DND-41 (cell line): ENCODE measurements around the gene MRAS.

Experiments
- ATAC-seq: fragments of 200-7000 bp; cut with Tn5 transposase; 3 replicates; pipeline ENCODE4 v1.9.1; 2021; ENCODE audit warnings: low read depth; ENCODE audit not compliant: insufficient read depth
- DNase-seq: peaks from one replicate; pipeline ENCODE4 v3.0.0-alpha.2; 2020
- H2AFZ ChIP-seq: 2 replicates; pipeline ENCODE4 v1.6.0; 2012; ENCODE audit warnings: low read depth, low read length
- H3K27ac ChIP-seq: 2 replicates; pipeline ENCODE4 v1.5.1; 2012; ENCODE audit warnings: low read length, inconsistent platforms
- H3K27me3 ChIP-seq: fragments of 200-600 bp; sonication (generic); 2 replicates; pipeline ENCODE4 v1.6.0; 2012; ENCODE audit warnings: low read length, mild to moderate bottlenecking, inconsistent platforms; ENCODE audit not compliant: insufficient read depth, poor library complexity
- H3K36me3 ChIP-seq: 2 replicates; pipeline ENCODE4 v1.5.1; 2012; ENCODE audit warnings: low read length, inconsistent platforms; ENCODE audit not compliant: insufficient read depth
- H3K4me1 ChIP-seq: 2 replicates; pipeline ENCODE4 v1.5.1; 2012; ENCODE audit warnings: mild to moderate bottlenecking, low read length; ENCODE audit not compliant: insufficient read depth
- H3K4me2 ChIP-seq: 2 replicates; pipeline ENCODE4 v1.6.0; 2012; ENCODE audit warnings: mild to moderate bottlenecking, moderate library complexity, low read length, inconsistent platforms; ENCODE audit not compliant: insufficient read depth
- H3K4me3 ChIP-seq, 2 experiments: fragments of 200-600 bp in 1 of 2; shearing (Covaris generic) in 1 of 2; 2 replicates each; pipeline ENCODE4 v1.5.1; 2012 to 2016; ENCODE audit warnings: inconsistent platforms in 2 of 2, low read length in 2 of 2, mild to moderate bottlenecking in 2 of 2, low read depth in 1 of 2, moderate library complexity in 1 of 2
- H3K79me2 ChIP-seq: 2 replicates; pipeline ENCODE4 v1.6.0; 2012; ENCODE audit warnings: low read length, inconsistent platforms; ENCODE audit not compliant: insufficient read depth
- H3K9ac ChIP-seq: 2 replicates; pipeline ENCODE4 v1.6.0; 2012; ENCODE audit warnings: low read depth, mild to moderate bottlenecking, inconsistent platforms, low read length, moderate library complexity
- H3K9me3 ChIP-seq: 2 replicates; pipeline ENCODE4 v1.5.1; 2012; ENCODE audit warnings: low read length, moderate library complexity, mild to moderate bottlenecking, inconsistent platforms; ENCODE audit not compliant: insufficient read depth, severe bottlenecking
- H4K20me1 ChIP-seq: 2 replicates; pipeline ENCODE4 v1.6.0; 2012; ENCODE audit warnings: low read length; ENCODE audit not compliant: insufficient read depth
- CTCF ChIP-seq: IDR thresholded peaks from 2 replicates; pipeline ENCODE4 v1.5.1; 2012; ENCODE audit warnings: borderline replicate concordance, low read length, moderate library complexity, mild to moderate bottlenecking; ENCODE audit not compliant: poor library complexity, severe bottlenecking; ENCODE audit errors: extremely low read depth
- EZH2 ChIP-seq: IDR thresholded peaks from 3 replicates; pipeline ENCODE4 v1.6.1; 2012; ENCODE audit warnings: borderline replicate concordance, low read depth, mild to moderate bottlenecking, moderate library complexity, low read length, inconsistent platforms; ENCODE audit not compliant: severe bottlenecking

The MRAS gene

GRCh38 chr3:138351916-138352550 lies 3.7 kb downstream of the MRAS start:
- H3K9ac ChIP-seq: no peak overlapping the region
- no peak overlapping the region for H2AFZ ChIP-seq
- H3K79me2 ChIP-seq: no peaks in the 10 kb centered on the region
- no peaks in the 10 kb centered on the region for H4K20me1 ChIP-seq
- H3K27ac ChIP-seq: no peak overlapping the region
- H3K9me3 ChIP-seq: no peaks in the 10 kb centered on the region
- ATAC-seq (no peak), DNase-seq (no peak)
- no peak for TF ChIP-seq CTCF
- TF ChIP-seq EZH2: no peak
- H3K4me2 ChIP-seq: no peak overlapping the region
- peaks cover 2% of the 10 kb centered on the region for H3K27me3 ChIP-seq
- no peaks in the 10 kb centered on the region for H3K36me3 ChIP-seq
- no peaks in the 10 kb centered on the region for H3K4me1 ChIP-seq
- H3K4me3 ChIP-seq: no peak overlapping the region

- ATAC-seq: no peak
- TF ChIP-seq CTCF: no peak
- TF ChIP-seq EZH2: no peak
- Histone ChIP-seq H3K79me2 (no peaks in the 10 kb centered on the region), H3K4me1 (no peaks in the 10 kb centered on the region), H3K9ac (no peak overlapping the region), H2AFZ (no peak overlapping the region), H4K20me1 (no peaks in the 10 kb centered on the region), H3K36me3 (no peaks in the 10 kb centered on the region), H3K4me2 (no peak overlapping the region), H3K9me3 (no peaks in the 10 kb centered on the region), H3K4me3 (no peak overlapping the region), H3K27ac (no peak overlapping the region), H3K27me3 (peaks cover 2% of the 10 kb centered on the region)
- no peak for DNase-seq
Observed at GRCh38 chr3:138354376-138354775, 6.0 kb downstream of the MRAS start.

- Histone ChIP-seq H3K4me2 (no peak overlapping the region), H3K9ac (no peak overlapping the region), H3K36me3 (no peaks in the 10 kb centered on the region), H3K27me3 (peaks cover 2% of the 10 kb centered on the region), H3K9me3 (no peaks in the 10 kb centered on the region), H3K27ac (no peak overlapping the region), H4K20me1 (no peaks in the 10 kb centered on the region), H2AFZ (no peak overlapping the region), H3K79me2 (no peaks in the 10 kb centered on the region), H3K4me3 (no peak overlapping the region), H3K4me1 (no peaks in the 10 kb centered on the region)
- DNase-seq (no peak), ATAC-seq (no peak)
- TF ChIP-seq CTCF: no peak
- TF ChIP-seq EZH2: no peak
Observed at GRCh38 chr3:138355071-138355470, 6.7 kb downstream of the MRAS start.

GRCh38 chr3:138356730-138357405 lies 8.5 kb downstream of the MRAS start:
- H3K4me2 ChIP-seq: no peak overlapping the region
- no peak overlapping the region for H3K4me3 ChIP-seq
- H3K9me3 ChIP-seq: no peaks in the 10 kb centered on the region
- no peak overlapping the region for H3K27ac ChIP-seq
- H2AFZ ChIP-seq: no peak overlapping the region
- H3K27me3 ChIP-seq: peaks cover 2% of the 10 kb centered on the region
- TF ChIP-seq EZH2: no peak
- TF ChIP-seq CTCF: no peak
- ATAC-seq (no peak), DNase-seq (no peak)
- no peaks in the 10 kb centered on the region for H3K4me1 ChIP-seq
- no peaks in the 10 kb centered on the region for H3K36me3 ChIP-seq
- H3K9ac ChIP-seq: no peak overlapping the region
- H3K79me2 ChIP-seq: no peaks in the 10 kb centered on the region
- H4K20me1 ChIP-seq: no peaks in the 10 kb centered on the region
